Endothelial cell of umbilical vein (primary cell): ENCODE measurements around the gene CRB1.

ENCODE experiments used
- CTCF ChIP-seq, 2 donors: IDR thresholded peaks; 1 replicate in 1 of 2; 2 replicates in 1 of 2; pipeline ENCODE4 v1.5.1; 2011; ENCODE audit warnings: low read length in 2 of 2, mild to moderate bottlenecking in 2 of 2, moderate library complexity in 2 of 2, control low read depth in 1 of 2, inconsistent platforms in 1 of 2, low read depth in 1 of 2; ENCODE audit not compliant: insufficient read depth in 1 of 2; ENCODE audit errors: extremely low read depth in 1 of 2
- EZH2 ChIP-seq: IDR thresholded peaks from 2 replicates; pipeline ENCODE4 v1.6.1; 2012; ENCODE audit warnings: borderline replicate concordance, low read depth, mild to moderate bottlenecking, moderate library complexity, low read length, inconsistent platforms; ENCODE audit not compliant: severe bottlenecking
- FOS ChIP-seq: IDR thresholded peaks from 2 replicates; pipeline ENCODE4 v1.6.1; 2011; ENCODE audit warnings: mild to moderate bottlenecking, low read length, moderate library complexity, borderline replicate concordance; ENCODE audit not compliant: insufficient read depth
- MAX ChIP-seq: IDR thresholded peaks from 2 replicates; pipeline ENCODE4 v1.6.1; 2011; ENCODE audit not compliant: insufficient read depth, insufficient read length
- POLR2AphosphoS5 ChIP-seq: IDR thresholded peaks from 2 replicates; pipeline ENCODE4 v1.6.1; 2012; ENCODE audit warnings: low read depth, mild to moderate bottlenecking, control low read depth, low read length, moderate library complexity; ENCODE audit not compliant: insufficient read depth

GRCh38 chr1:197496722-197497121 lies 228.7 kb downstream of the CRB1 start:
- TF ChIP-seq POLR2AphosphoS5 (no peak), CTCF (IDR thresholded peaks at IDR 0.05; ENCODE audit: extremely low read depth in 1 of 2, insufficient read depth in 1 of 2, low read depth in 1 of 2, low read length in 2 of 2) (no peak), FOS (no peak), MAX (no peak), EZH2 (no peak)
